ENCODE measurements around the gene NCK1. TPM values are rescaled to one million over a fixed set of nuclear protein-coding genes. Genes with fewer than 3 reads are reported as not detected.

NCK1 gene
- total RNA-seq, 2 experiments from 2014 or later = 24.9 to 38.1 TPM

DNA sequence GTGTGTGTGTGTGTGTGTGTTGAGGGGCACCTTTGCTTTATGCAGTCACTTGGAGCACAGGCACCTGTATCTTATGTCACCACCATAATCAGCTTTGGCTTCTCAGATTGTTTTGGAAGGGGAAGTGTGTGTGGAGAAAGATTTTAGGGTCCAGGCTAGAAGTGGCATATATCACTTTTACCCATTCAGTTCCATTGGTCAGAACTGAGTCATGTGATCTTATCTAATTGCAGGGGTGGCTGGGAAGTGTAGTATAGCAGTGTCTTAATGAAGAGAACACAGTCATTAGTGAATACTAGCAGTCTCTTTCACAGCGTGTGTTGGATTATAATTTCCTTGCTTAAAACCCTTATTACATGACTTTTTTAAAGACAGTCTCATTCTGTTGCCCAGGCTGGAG lies 20.6 kb downstream of the NCK1 start:
- H3K4me1 ChIP-seq (ENCODE audit: insufficient read depth, low read length, poor library complexity, severe bottlenecking) = peaks cover 71% of the 10 kb centered on the region
- POLR2A ChIA-PET = interaction anchor here (1.0 to 3.8 kb wide), 5 partner anchors 10 to 74 kb away, joined by 3 to 30 read pairs (median 3); partner anchors contain the start of gene NCK1
- no peak overlapping the region for H2AFZ ChIP-seq (ENCODE audit: low read length)
- H3K79me2 ChIP-seq (ENCODE audit: insufficient read depth, low read depth, low read length) = peaks cover 96% of the 10 kb centered on the region
- intact Hi-C loops (cut with micrococcal nuclease; ENCODE audit: unreplicated experiment) = no loop called here
- no peak for TF ChIP-seq EZH2phosphoT487 (IDR thresholded peaks at IDR 0.05; ENCODE audit: borderline replicate concordance, low read depth, low read length)
- TF ChIP-seq, protein P1, sequence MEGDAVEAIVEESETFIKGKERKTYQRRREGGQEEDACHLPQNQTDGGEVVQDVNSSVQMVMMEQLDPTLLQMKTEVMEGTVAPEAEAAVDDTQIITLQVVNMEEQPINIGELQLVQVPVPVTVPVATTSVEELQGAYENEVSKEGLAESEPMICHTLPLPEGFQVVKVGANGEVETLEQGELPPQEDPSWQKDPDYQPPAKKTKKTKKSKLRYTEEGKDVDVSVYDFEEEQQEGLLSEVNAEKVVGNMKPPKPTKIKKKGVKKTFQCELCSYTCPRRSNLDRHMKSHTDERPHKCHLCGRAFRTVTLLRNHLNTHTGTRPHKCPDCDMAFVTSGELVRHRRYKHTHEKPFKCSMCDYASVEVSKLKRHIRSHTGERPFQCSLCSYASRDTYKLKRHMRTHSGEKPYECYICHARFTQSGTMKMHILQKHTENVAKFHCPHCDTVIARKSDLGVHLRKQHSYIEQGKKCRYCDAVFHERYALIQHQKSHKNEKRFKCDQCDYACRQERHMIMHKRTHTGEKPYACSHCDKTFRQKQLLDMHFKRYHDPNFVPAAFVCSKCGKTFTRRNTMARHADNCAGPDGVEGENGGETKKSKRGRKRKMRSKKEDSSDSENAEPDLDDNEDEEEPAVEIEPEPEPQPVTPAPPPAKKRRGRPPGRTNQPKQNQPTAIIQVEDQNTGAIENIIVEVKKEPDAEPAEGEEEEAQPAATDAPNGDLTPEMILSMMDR (conservative IDR thresholded peaks at IDR 0.05; ENCODE audit: low read length) = no peak
- H3K4me2 ChIP-seq (ENCODE audit: low read length) = peak overlapping the region; percentile 88
- H4K20me1 ChIP-seq (ENCODE audit: insufficient read depth, low read length) = no peaks in the 10 kb centered on the region
- H3K36me3 ChIP-seq (ENCODE audit: insufficient read depth, low read length) = peaks cover 40% of the 10 kb centered on the region
- H3K9me2 ChIP-seq (ENCODE audit: insufficient read depth, low read length) = no peaks in the 10 kb centered on the region
- H3K9me3 ChIP-seq (ENCODE audit: low read length) = peaks cover 14% of the 10 kb centered on the region; the same call in 1 of the 2 replicates
- BruUV-seq (replicated peaks) = no TSS peak
- DNase-seq (ENCODE audit: low spot score) = peak; percentile 67
- peak overlapping the region; percentile 52 for H3K4me3 ChIP-seq (ENCODE audit: low read depth, low read length, poor library complexity, severe bottlenecking)
- CTCF ChIA-PET (ENCODE audit: unreplicated experiment) = no interaction called here
- peak overlapping the region; percentile 96 for H3K27ac ChIP-seq (ENCODE audit: low read depth, low read length, poor library complexity, severe bottlenecking)

DNA sequence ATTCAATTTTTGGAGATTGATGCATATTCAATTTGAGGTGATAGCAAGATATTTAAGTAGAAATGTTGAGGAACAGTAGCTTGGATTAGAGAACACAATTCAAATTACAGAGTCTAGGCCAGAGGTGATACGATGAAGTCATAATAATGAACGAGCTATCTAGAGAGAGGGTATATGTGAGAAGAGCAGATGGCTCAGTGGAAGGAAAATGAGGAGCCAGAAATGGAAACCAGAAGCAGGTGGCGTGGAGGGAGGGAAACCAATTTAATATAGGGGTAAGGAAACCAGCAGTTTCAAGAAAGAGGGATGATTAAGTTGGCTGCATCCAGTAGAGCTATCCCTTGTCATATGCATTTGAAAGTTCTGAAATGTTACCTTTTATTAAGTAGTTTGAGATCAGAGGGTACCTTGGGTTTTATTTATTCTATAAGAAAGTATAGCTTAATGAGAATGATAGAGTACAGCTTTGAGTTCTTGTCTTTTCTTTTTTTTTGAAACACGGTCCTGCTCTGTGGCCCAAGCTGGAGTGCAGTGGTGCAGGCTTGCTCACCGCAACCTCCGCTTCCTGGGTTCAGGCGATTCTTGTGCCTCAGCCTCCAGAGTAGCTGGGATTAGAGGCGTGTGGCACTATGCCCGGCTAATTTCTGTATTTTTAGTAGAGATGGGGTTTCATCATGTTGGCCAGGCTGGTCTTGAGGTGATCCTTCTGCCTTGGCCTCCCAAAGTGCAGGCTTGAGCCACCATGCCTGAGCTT lies 22.1 kb downstream of the NCK1 start:
- intact Hi-C loops (cut with micrococcal nuclease; ENCODE audit: unreplicated experiment) = loop anchor here (1.0 to 2.0 kb wide), 2 partner anchors 19 to 22 kb away; partner anchors contain the start of gene NCK1
- Histone ChIP-seq H3K4me1 (ENCODE audit: insufficient read depth, low read length, poor library complexity, severe bottlenecking) (peaks cover 73% of the 10 kb centered on the region), H3K27ac (ENCODE audit: low read depth, low read length, poor library complexity, severe bottlenecking) (peak overlapping the region; percentile 96), H3K79me2 (ENCODE audit: insufficient read depth, low read depth, low read length) (peaks cover 96% of the 10 kb centered on the region), H3K4me3 (ENCODE audit: low read depth, low read length, poor library complexity, severe bottlenecking) (peak overlapping the region; percentile 52), H4K20me1 (ENCODE audit: insufficient read depth, low read length) (no peaks in the 10 kb centered on the region), H2AFZ (ENCODE audit: low read length) (no peak overlapping the region), H3K9me3 (ENCODE audit: low read length) (peaks cover 3% of the 10 kb centered on the region; the same call in 1 of the 2 replicates), H3K36me3 (ENCODE audit: insufficient read depth, low read length) (peaks cover 36% of the 10 kb centered on the region), H3K9me2 (ENCODE audit: insufficient read depth, low read length) (no peaks in the 10 kb centered on the region), H3K4me2 (ENCODE audit: low read length) (peak overlapping the region; percentile 88)
- ChIA-PET CTCF (ENCODE audit: unreplicated experiment) (interaction anchor here (1.5 kb wide), 1 partner anchor 22 kb away, joined by 7 read pairs; the partner anchor contains the start of gene NCK1), POLR2A (interaction anchor here (0.6 to 3.8 kb wide), 21 partner anchors 10 to 1335 kb away, joined by 3 to 35 read pairs (median 3); partner anchors contain the start of genes IL20RB and NCK1)
- BruUV-seq (replicated peaks) = no TSS peak
- DNase-seq (ENCODE audit: low spot score) = peak; percentile 80
- no peak for TF ChIP-seq EZH2phosphoT487 (IDR thresholded peaks at IDR 0.05; ENCODE audit: borderline replicate concordance, low read depth, low read length)
- TF ChIP-seq, protein P1 (conservative IDR thresholded peaks at IDR 0.05; ENCODE audit: low read length) = no peak

All from OCI-LY7 (cell line).